ENCODE results near the gene USP33. TPM values are rescaled to one million over a fixed set of nuclear protein-coding genes. Genes with fewer than 3 reads are reported as not detected.

USP33 gene
- total RNA-seq, 1 donor from 2014 or later: 36.6 TPM

- Histone ChIP-seq H3K27me3 (ENCODE audit: control insufficient read depth, insufficient read depth, low read length) (no peaks in the 10 kb centered on the region), H3K36me3 (ENCODE audit: control insufficient read depth, insufficient read depth, low read length) (peaks cover 3% of the 10 kb centered on the region), H3K4me3 (ENCODE audit: low read depth, low read length) (no peak overlapping the region)
- DNase-seq (ENCODE audit: low read depth) (no peak), FAIRE-seq (no peak)
- no peak for TF ChIP-seq CTCF (IDR thresholded peaks at IDR 0.05; ENCODE audit: insufficient read depth, low read length, severe bottlenecking)
These were observed 15.1 kb downstream of the USP33 start for GRCh38 chr1:77744576-77744975.

- TF ChIP-seq CTCF (IDR thresholded peaks at IDR 0.05; ENCODE audit: insufficient read depth, low read length, severe bottlenecking): no peak
- H3K4me3 ChIP-seq (ENCODE audit: low read depth, low read length): no peak overlapping the region
- H3K36me3 ChIP-seq (ENCODE audit: control insufficient read depth, insufficient read depth, low read length): peaks cover 5% of the 10 kb centered on the region
- no peaks in the 10 kb centered on the region for H3K27me3 ChIP-seq (ENCODE audit: control insufficient read depth, insufficient read depth, low read length)
- no peak for FAIRE-seq
- no peak for DNase-seq (ENCODE audit: low read depth)
These were observed 17.6 kb downstream of the USP33 start for GRCh38 chr1:77742011-77742555.

- FAIRE-seq (no peak), DNase-seq (ENCODE audit: low read depth) (no peak)
- no peaks in the 10 kb centered on the region for H3K27me3 ChIP-seq (ENCODE audit: control insufficient read depth, insufficient read depth, low read length)
- no peak overlapping the region for H3K4me3 ChIP-seq (ENCODE audit: low read depth, low read length)
- peaks cover 5% of the 10 kb centered on the region for H3K36me3 ChIP-seq (ENCODE audit: control insufficient read depth, insufficient read depth, low read length)
- no peak for TF ChIP-seq CTCF (IDR thresholded peaks at IDR 0.05; ENCODE audit: insufficient read depth, low read length, severe bottlenecking)
These were observed 18.3 kb downstream of the USP33 start for GRCh38 chr1:77741316-77741715.

GRCh38 chr1:77739235-77739634 lies 20.4 kb downstream of the USP33 start:
- Histone ChIP-seq H3K27me3 (ENCODE audit: control insufficient read depth, insufficient read depth, low read length) (no peaks in the 10 kb centered on the region), H3K36me3 (ENCODE audit: control insufficient read depth, insufficient read depth, low read length) (peaks cover 5% of the 10 kb centered on the region), H3K4me3 (ENCODE audit: low read depth, low read length) (no peak overlapping the region)
- no peak for FAIRE-seq
- TF ChIP-seq CTCF (IDR thresholded peaks at IDR 0.05; ENCODE audit: insufficient read depth, low read length, severe bottlenecking): no peak
- DNase-seq (ENCODE audit: low read depth): no peak

- no peaks in the 10 kb centered on the region for H3K27me3 ChIP-seq (ENCODE audit: control insufficient read depth, insufficient read depth, low read length)
- FAIRE-seq (no peak), DNase-seq (ENCODE audit: low read depth) (no peak)
- peaks cover 3% of the 10 kb centered on the region for H3K36me3 ChIP-seq (ENCODE audit: control insufficient read depth, insufficient read depth, low read length)
- H3K4me3 ChIP-seq (ENCODE audit: low read depth, low read length): no peak overlapping the region
- no peak for TF ChIP-seq CTCF (IDR thresholded peaks at IDR 0.05; ENCODE audit: insufficient read depth, low read length, severe bottlenecking)
These were observed 27.6 kb downstream of the USP33 start for GRCh38 chr1:77732090-77732489.

- DNase-seq (ENCODE audit: low read depth) (no peak), FAIRE-seq (no peak)
- TF ChIP-seq CTCF (IDR thresholded peaks at IDR 0.05; ENCODE audit: insufficient read depth, low read length, severe bottlenecking): no peak
- peaks cover 4% of the 10 kb centered on the region for H3K36me3 ChIP-seq (ENCODE audit: control insufficient read depth, insufficient read depth, low read length)
- H3K4me3 ChIP-seq (ENCODE audit: low read depth, low read length): no peak overlapping the region
- H3K27me3 ChIP-seq (ENCODE audit: control insufficient read depth, insufficient read depth, low read length): no peaks in the 10 kb centered on the region
These were observed 33.9 kb downstream of the USP33 start for GRCh38 chr1:77725706-77726105.
